Neural cell (in vitro differentiated cells): ENCODE measurements around the gene LRRC15.

Experiments used
- EP300 ChIP-seq: fragments of 450-650 bp; conservative IDR thresholded peaks from 2 replicates; pipeline ENCODE4 v1.6.1; 2014; ENCODE audit warnings: antibody characterized with exemption, mild to moderate bottlenecking, moderate library complexity; ENCODE audit not compliant: poor library complexity, severe bottlenecking
- EZH2 ChIP-seq: fragments of 200-600, 300-800 bp; shearing (Covaris generic), sonication (generic); IDR thresholded peaks from 2 replicates; pipeline ENCODE4 v1.6.1; 2014; ENCODE audit warnings: antibody characterized with exemption, low read length, borderline replicate concordance, mild to moderate bottlenecking; ENCODE audit not compliant: insufficient read depth, poor library complexity, severe bottlenecking
- POLR2AphosphoS5 ChIP-seq: IDR thresholded peaks from 2 replicates; pipeline ENCODE4 v1.6.1; 2012
- RAD21 ChIP-seq: fragments of 450-650 bp; conservative IDR thresholded peaks from 2 replicates; pipeline ENCODE4 v1.6.1; 2014; ENCODE audit warnings: antibody characterized with exemption, mild to moderate bottlenecking, moderate library complexity
- SMC3 ChIP-seq: fragments of 450-650 bp; conservative IDR thresholded peaks from 2 replicates; pipeline ENCODE4 v1.6.1; 2014; ENCODE audit warnings: antibody characterized with exemption, mild to moderate bottlenecking, moderate library complexity; ENCODE audit not compliant: poor library complexity
- TAF1 ChIP-seq: IDR thresholded peaks from 2 replicates; pipeline ENCODE4 v1.6.1; 2012; ENCODE audit warnings: low read depth
- TF ChIP-seq, protein P1 (sequence below): fragments of 450-650 bp; IDR thresholded peaks from 2 replicates; pipeline ENCODE4 v1.5.1; 2014; ENCODE audit warnings: antibody characterized with exemption, mild to moderate bottlenecking, moderate library complexity; ENCODE audit not compliant: poor library complexity, severe bottlenecking
- TF ChIP-seq, protein P2 (sequence below): IDR thresholded peaks from 2 replicates; pipeline ENCODE4 v1.6.1; 2012; ENCODE audit warnings: borderline replicate concordance

DNA sequence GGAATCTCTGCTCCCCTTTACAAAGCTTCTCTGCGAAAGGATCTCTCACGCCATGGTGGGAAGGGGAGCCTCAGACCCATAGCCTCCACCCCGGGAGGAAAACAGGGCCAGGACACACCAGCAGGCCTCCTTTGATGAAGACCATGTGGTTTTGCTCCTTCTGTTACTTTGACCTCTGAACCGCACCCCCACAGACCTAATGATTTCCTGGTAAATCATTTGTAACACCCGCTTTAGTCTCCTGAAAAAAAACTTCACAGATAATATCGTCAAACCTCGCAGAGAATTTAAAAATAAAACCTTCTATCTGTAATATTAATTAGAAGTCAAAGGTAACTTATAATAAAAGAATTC is 36.7 kb downstream of the LRRC15 start:
- TF ChIP-seq POLR2AphosphoS5 = no peak
- no peak for TF ChIP-seq RAD21
- TF ChIP-seq, protein P1, sequence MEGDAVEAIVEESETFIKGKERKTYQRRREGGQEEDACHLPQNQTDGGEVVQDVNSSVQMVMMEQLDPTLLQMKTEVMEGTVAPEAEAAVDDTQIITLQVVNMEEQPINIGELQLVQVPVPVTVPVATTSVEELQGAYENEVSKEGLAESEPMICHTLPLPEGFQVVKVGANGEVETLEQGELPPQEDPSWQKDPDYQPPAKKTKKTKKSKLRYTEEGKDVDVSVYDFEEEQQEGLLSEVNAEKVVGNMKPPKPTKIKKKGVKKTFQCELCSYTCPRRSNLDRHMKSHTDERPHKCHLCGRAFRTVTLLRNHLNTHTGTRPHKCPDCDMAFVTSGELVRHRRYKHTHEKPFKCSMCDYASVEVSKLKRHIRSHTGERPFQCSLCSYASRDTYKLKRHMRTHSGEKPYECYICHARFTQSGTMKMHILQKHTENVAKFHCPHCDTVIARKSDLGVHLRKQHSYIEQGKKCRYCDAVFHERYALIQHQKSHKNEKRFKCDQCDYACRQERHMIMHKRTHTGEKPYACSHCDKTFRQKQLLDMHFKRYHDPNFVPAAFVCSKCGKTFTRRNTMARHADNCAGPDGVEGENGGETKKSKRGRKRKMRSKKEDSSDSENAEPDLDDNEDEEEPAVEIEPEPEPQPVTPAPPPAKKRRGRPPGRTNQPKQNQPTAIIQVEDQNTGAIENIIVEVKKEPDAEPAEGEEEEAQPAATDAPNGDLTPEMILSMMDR = no peak
- no peak for TF ChIP-seq EP300
- no peak for TF ChIP-seq TAF1
- TF ChIP-seq EZH2 = no peak
- TF ChIP-seq, protein P2, sequence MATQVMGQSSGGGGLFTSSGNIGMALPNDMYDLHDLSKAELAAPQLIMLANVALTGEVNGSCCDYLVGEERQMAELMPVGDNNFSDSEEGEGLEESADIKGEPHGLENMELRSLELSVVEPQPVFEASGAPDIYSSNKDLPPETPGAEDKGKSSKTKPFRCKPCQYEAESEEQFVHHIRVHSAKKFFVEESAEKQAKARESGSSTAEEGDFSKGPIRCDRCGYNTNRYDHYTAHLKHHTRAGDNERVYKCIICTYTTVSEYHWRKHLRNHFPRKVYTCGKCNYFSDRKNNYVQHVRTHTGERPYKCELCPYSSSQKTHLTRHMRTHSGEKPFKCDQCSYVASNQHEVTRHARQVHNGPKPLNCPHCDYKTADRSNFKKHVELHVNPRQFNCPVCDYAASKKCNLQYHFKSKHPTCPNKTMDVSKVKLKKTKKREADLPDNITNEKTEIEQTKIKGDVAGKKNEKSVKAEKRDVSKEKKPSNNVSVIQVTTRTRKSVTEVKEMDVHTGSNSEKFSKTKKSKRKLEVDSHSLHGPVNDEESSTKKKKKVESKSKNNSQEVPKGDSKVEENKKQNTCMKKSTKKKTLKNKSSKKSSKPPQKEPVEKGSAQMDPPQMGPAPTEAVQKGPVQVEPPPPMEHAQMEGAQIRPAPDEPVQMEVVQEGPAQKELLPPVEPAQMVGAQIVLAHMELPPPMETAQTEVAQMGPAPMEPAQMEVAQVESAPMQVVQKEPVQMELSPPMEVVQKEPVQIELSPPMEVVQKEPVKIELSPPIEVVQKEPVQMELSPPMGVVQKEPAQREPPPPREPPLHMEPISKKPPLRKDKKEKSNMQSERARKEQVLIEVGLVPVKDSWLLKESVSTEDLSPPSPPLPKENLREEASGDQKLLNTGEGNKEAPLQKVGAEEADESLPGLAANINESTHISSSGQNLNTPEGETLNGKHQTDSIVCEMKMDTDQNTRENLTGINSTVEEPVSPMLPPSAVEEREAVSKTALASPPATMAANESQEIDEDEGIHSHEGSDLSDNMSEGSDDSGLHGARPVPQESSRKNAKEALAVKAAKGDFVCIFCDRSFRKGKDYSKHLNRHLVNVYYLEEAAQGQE = no peak
- no peak for TF ChIP-seq SMC3
